GM04504 (cell line): ENCODE results near the gene ACACB.

Experiments used
- DNase-seq: peaks from one replicate; pipeline ENCODE4 v3.0.0-alpha.2; 2012; ENCODE audit warnings: low read depth

The ACACB gene

GRCh38 chr12:109304485-109304884 is 188.1 kb downstream of the ACACB start:
- no peak for DNase-seq

- no peak for DNase-seq
Observed at GRCh38 chr12:109305547-109305946, 189.2 kb downstream of the ACACB start.

DNA sequence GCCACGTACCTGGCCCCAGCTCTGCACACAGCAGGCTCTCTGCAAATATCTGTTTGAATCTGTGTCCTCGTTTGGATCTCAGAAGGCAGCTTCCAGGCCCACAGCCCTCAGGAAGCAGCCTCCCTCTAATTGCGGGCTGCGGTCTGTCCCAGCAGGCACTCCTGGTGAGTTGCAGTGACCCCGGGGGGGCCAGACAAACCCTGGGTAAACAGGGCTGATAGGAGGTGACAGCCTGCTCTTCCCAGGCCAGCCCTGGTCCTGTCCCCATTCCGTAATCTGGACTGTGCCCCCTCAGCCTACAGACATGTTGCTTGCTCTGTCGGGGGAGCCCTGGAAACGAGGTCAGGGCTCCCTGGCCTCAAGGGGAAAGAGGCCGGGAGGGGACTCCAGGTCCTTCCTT is 190.7 kb downstream of the ACACB start:
- no peak for DNase-seq

DNA sequence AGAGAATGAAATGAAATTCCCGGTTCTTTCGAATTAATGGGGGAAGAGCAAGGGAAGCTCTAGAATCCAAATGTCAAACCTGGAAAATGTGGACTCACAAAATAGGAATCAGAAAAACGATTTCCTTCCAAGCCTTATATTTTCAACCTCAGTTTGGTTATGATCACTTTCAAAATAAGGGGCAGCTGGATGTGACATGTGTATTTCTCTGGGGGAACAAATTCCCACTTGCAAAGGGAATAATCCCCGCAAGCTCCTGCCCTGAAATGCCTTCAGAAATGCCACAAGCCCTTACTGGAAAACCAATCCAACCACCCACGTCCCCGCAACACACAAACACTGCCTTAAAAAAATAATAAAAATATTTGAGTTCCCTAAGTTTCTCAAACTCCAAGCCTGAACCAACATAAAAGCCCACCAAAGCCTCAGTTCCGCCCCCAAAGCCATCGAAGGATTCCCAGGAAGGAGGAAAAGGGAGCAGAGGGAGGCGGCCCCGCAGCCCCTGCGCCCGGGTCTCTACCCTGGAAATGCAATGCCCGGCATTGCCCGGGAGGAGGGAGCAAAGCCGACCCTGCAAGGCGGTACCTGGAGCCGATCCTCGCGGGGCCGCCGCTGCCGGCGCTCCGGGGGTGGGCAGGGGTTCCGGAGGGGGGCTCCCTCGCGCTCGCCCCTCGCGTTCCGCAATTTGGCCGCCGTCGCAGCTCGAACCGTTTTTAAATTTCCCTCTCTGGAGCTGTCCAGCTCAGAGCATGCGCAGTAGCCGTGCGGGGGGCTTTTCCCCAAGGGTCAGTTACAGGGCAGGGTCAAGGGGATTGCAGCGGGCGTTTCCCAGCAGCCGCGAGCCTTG is 192.4 kb downstream of the ACACB start, which contains the start of gene FOXN4:
Gene FOXN4, minus strand, starts transcription at position 751 of the 847 bp plus-strand sequence. CDS start 963 bp downstream, outside the sequence.
- no peak for DNase-seq

GRCh38 chr12:109309381-109310246 is 193.2 kb downstream of the ACACB start:
- no peak for DNase-seq

GRCh38 chr12:109310247-109311125 is 194.1 kb downstream of the ACACB start:
- no peak for DNase-seq
